Adrenal gland (tissue), 12 donors: ENCODE results near the gene EHD3. TPM values are rescaled to one million over a fixed set of nuclear protein-coding genes. Genes with fewer than 3 reads are reported as not detected.

Source experiments
- DNase-seq, 7 donors: peaks; one replicate each; pipeline ENCODE4 v3.0.0-alpha.2; 2019 to 2020
- H3K27ac ChIP-seq, 5 donors: fragments of 200-600 bp; sonication (generic) in 4 of 5; 1 replicate in 3 of 5; 2 replicates in 2 of 5; pipeline versions ENCODE4 v1.5.1 to v1.8.0; 2016 to 2020; ENCODE audit warnings: mild to moderate bottlenecking in 1 of 5
- H3K27me3 ChIP-seq: fragments of 200-600 bp; 2 replicates; pipeline ENCODE4 v1.8.0; 2021
- H3K36me3 ChIP-seq, 2 donors: fragments of 200-600 bp; replicated peaks in 1 of 2; 1 replicate in 1 of 2; 2 replicates in 1 of 2; pipeline versions ENCODE4 v1.5.1 to v1.8.0; 2018 to 2022
- H3K4me1 ChIP-seq, 2 donors: fragments of 200-600 bp; replicated peaks in 1 of 2; 1 replicate in 1 of 2; 2 replicates in 1 of 2; pipeline versions ENCODE4 v1.5.1 to v1.8.0; 2018 to 2021
- H3K4me3 ChIP-seq, 4 donors: fragments of 200-600 bp; sonication (generic) in 3 of 4; one replicate each; pipeline ENCODE4 v1.5.1; 2016 to 2018
- H3K9me3 ChIP-seq, 3 donors: fragments of 200-600 bp; sonication (generic) in 1 of 3; replicated peaks in 1 of 3; 1 replicate in 2 of 3; 2 replicates in 1 of 3; pipeline versions ENCODE4 v1.5.1 to v1.8.0; 2016 to 2021
- POLR2A ChIP-seq, 2 donors: fragments of 450-650 bp; IDR thresholded peaks; one replicate each; pipeline ENCODE4 v1.6.1; 2017; ENCODE audit warnings: antibody characterized with exemption in 2 of 2, mild to moderate bottlenecking in 2 of 2, moderate library complexity in 1 of 2
- WGBS, 4 donors: extraction: QIAGEN DNeasy Blood & Tissue Kit in 2 of 4; methylation state at CpG; one replicate each; pipeline versions ENCODE4 v1.1.5 to v1.1.7; 2013 to 2017; 5-methylcytosine and 5-hydroxymethylcytosine counted together
- intact Hi-C, 2 donors: fragments of 100-400 bp; cut with DNase I; formaldehyde crosslinking; loops; one replicate each; pipeline versions ENCODE4 v1.14.1 to v1.15.0; 2022 to 2023
- polyA plus RNA-seq, 3 donors: library from polyadenylated mRNA; stranded (reverse); fragments of 200-250 nt in 2 of 3; fragments of 350-450 nt in 1 of 3; fragmentation: Illumina TruSeq in 1 of 3; extraction: RNeasy Lipid Tissue Mini Kit (QIAGEN cat#74804) in 1 of 3; gene quantifications; one replicate each; pipeline ENCODE4 v1.2.3, GENCODE V29; 2013 to 2014
- total RNA-seq, 9 donors: library from RNA; depleted of rRNA in 4 of 9; stranded (reverse); fragments of >200 nt in 4 of 9; fragments of 120-200 nt in 1 of 9; fragmentation: NEBNext Ultra II Directional in 1 of 9; extraction: Animal tissue kit (Norgen Biotek cat#: 25700) in 1 of 9; gene quantifications; one replicate each; pipeline versions ENCODE4 v1.1.0 to v1.2.4, GENCODE V29; 2013 to 2023
- TF ChIP-seq, protein P1 (sequence below), 6 experiments: fragments of 450-650 bp in 4 of 6; fragments of 200-600 bp in 2 of 6; sonication (generic) in 1 of 6; IDR thresholded peaks; 1 replicate in 5 of 6; 2 replicates in 1 of 6; pipeline versions ENCODE4 v1.5.1 to v1.8.0; 2016 to 2021; ENCODE audit warnings: antibody characterized with exemption in 6 of 6, mild to moderate bottlenecking in 2 of 6, moderate library complexity in 1 of 6
- donor health status: healthy with polysubstance abuse.
- donor health status: Bipolar disorder and iron deficiency.
- donor health status: DM: yes; HTN: yes; CAD: no.
- donor health status: DM: no; HTN: no; CAD: no.
- donor health status: DM: no; HTN: no; CAD: no.
- donor health status: DM: yes; HTN: yes; CAD: no.

Gene EHD3
- total and polyA plus RNA-seq, 12 donors, result 4.6 to 51.9 (median 22.3) TPM

DNA sequence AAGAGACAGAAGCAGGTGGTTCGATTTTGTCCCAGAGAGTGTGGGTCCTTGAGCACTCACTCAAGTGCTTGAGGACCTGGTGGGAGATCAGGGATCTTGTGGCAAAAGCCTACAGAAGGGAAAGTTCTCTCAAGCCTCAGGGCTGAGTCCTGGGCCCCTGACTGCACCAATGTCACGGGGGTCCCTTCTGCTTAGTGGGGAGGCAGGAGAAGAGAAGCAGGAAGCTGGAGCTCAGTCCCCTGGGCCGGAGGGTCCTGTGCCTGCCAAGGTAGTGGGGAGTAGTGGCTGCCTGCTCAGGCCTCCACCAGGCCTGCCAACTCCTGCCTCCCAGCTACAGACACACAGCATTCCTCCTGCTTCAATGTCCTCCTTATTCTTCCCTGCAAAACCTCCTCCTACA, 28.3 kb upstream of the EHD3 start:
- Histone ChIP-seq H3K27ac (no peak overlapping the region), H3K9me3 (no peaks in the 10 kb centered on the region), H3K36me3 (no peaks in the 10 kb centered on the region), H3K27me3 (no peaks in the 10 kb centered on the region), H3K4me3 (no peak overlapping the region), H3K4me1 (no peaks in the 10 kb centered on the region)
- TF ChIP-seq POLR2A (IDR thresholded peaks at IDR 0.05), result no peak
- TF ChIP-seq, protein P1, sequence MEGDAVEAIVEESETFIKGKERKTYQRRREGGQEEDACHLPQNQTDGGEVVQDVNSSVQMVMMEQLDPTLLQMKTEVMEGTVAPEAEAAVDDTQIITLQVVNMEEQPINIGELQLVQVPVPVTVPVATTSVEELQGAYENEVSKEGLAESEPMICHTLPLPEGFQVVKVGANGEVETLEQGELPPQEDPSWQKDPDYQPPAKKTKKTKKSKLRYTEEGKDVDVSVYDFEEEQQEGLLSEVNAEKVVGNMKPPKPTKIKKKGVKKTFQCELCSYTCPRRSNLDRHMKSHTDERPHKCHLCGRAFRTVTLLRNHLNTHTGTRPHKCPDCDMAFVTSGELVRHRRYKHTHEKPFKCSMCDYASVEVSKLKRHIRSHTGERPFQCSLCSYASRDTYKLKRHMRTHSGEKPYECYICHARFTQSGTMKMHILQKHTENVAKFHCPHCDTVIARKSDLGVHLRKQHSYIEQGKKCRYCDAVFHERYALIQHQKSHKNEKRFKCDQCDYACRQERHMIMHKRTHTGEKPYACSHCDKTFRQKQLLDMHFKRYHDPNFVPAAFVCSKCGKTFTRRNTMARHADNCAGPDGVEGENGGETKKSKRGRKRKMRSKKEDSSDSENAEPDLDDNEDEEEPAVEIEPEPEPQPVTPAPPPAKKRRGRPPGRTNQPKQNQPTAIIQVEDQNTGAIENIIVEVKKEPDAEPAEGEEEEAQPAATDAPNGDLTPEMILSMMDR (IDR thresholded peaks at IDR 0.05), result no peak
- WGBS, 4 donors, result 78 to 89% (median 80%) methylated on average over 3 of the region's 3 CpGs
- intact Hi-C loops, result no loop called here
- DNase-seq, result no peak

DNA sequence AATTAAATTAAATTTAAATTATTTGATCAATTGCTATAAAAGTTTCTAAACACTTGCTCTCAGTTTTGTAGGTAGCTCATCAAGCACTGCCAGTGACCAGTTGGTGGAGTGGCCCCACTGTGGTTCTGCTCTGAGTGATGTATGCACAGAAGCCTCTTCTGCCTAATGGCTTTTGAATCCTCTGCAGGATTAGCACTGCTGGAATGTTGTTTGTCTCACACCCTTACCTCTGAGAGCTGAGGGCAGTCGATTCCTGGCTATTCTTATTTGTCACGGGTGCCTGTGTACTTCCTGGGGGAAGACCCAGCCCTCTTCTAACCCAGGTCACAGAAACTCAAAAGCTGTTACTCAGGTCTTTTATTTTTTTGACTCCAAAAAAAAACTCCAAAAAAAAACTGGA, 26.2 kb upstream of the EHD3 start:
- DNase-seq, result no peak
- TF ChIP-seq, protein P1 (IDR thresholded peaks at IDR 0.05), result no peak
- no peak for TF ChIP-seq POLR2A (IDR thresholded peaks at IDR 0.05)
- Histone ChIP-seq H3K4me3 (no peak overlapping the region), H3K36me3 (no peaks in the 10 kb centered on the region), H3K9me3 (no peaks in the 10 kb centered on the region), H3K27me3 (no peaks in the 10 kb centered on the region), H3K27ac (no peak overlapping the region), H3K4me1 (no peaks in the 10 kb centered on the region)
- WGBS, 4 donors, result 54 to 80% (median 62%) methylated on average over 2 of the region's 2 CpGs
- intact Hi-C loops, result no loop called here

DNA sequence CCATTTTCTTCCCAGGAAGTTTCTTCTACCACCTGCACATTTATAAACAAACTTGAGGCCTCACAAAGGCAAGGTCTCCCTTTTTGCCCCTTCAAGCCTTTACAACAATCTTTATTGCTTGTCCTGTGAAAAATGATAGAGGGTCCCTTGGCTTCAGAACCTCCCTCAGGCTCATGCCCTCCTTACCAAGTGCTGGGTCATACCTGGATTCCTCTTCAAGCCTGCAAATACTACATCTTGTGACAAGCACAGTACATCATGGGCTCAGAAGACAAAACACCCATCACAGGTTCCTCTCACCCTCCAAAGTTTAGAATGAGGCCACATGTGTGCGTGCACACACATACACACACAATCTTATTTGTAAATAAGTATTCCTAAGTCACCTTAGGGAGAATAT, 25.7 kb upstream of the EHD3 start:
- WGBS, 4 donors, result 84 to 100% (median 92%) methylated on average over 1 of the region's 1 CpG
- no peak overlapping the region for H3K27ac ChIP-seq
- intact Hi-C loops, result no loop called here

DNA sequence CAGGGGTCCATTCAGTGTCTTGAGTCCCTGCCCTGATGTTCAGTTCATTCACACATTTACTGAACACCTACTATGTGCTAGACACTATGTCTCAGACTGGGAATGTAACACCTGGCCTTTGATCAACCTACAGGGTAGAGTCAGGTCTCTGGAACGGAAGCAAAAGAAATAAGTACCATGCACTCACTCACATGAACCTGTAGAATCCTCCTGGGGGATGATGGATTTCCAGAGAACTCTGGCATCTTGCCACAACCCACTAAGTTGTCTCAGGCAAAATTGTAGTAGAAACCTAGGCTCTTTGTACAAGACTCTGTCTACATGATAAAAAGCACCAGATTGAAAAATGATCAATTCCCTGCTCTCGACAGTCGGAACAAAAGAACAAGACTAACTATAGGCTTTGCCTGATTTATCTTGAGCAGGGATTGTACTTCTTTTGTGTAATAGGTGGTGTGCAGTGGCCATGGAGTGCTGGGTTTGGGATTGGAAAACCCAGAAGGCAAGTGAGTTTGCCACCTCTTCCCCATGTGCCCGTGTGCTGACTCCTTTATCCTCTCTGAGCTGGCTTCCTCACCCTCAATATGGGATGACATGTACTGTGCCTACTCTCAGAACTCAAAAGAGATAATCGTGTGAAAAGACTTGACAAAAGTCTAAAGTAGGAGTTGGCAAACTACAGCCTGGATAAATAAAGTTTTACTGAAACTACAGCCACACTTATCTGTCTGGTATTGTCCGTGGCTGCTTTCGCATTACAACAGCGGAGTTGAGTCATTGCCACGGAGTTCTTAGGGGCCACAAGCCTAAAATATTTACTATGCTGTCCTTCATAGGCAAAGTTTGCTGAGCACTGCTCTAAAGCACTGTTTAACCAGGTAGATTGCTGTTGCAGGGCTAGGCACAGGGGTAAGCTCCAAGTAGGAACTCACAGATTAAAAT, 21.0 kb upstream of the EHD3 start:
- TF ChIP-seq POLR2A (IDR thresholded peaks at IDR 0.05), result no peak
- TF ChIP-seq, protein P1 (IDR thresholded peaks at IDR 0.05), result no peak
- Histone ChIP-seq H3K27ac (no peak overlapping the region), H3K9me3 (no peaks in the 10 kb centered on the region), H3K4me3 (no peak overlapping the region), H3K27me3 (no peaks in the 10 kb centered on the region), H3K36me3 (no peaks in the 10 kb centered on the region), H3K4me1 (no peaks in the 10 kb centered on the region)
- no peak for DNase-seq
- intact Hi-C loops, result no loop called here
- WGBS, 4 donors, result 77 to 84% (median 79%) methylated on average over 9 of the region's 9 CpGs

More for the DNA sequence above, 25.7 kb upstream of the EHD3 start:
- Histone ChIP-seq H3K36me3 (no peaks in the 10 kb centered on the region), H3K4me3 (no peak overlapping the region), H3K9me3 (no peaks in the 10 kb centered on the region), H3K4me1 (no peaks in the 10 kb centered on the region), H3K27me3 (no peaks in the 10 kb centered on the region)
- no peak for TF ChIP-seq POLR2A (IDR thresholded peaks at IDR 0.05)
- TF ChIP-seq, protein P1 (IDR thresholded peaks at IDR 0.05), result no peak
- no peak for DNase-seq
